ENCODE results near the gene FLT3.
A peak's percentile ranks its signal among the peaks of the same experiment; 100 is the strongest.
"Not testable (repeated sequence)": the region's sequence is repeated elsewhere in the genome, so short reads cannot be mapped to it uniquely, and the experiment has no call there.

Gene FLT3

DNA sequence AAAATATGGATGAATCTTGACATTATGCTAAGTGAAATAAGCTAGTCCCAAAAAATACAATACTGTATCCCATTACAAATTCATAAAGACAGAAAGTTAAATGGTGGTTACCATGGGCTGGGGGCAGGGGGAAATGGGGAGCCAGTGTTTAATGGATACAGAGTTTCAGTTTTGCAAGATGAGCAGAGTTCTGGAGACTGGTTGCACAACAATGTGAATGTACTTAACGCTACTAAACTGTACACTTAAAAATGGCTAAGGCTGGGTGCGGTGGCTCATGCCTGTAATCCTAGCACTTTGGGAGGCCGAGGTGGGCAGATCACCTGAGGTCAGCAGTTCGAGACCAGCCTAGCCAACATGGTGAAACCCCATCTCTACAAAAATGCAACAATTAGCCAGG is 1.5 kb upstream of the FLT3 start:
- DNase-seq (ENCODE audit: low spot score); FAIRE-seq: not testable (repeated sequence)

DNA sequence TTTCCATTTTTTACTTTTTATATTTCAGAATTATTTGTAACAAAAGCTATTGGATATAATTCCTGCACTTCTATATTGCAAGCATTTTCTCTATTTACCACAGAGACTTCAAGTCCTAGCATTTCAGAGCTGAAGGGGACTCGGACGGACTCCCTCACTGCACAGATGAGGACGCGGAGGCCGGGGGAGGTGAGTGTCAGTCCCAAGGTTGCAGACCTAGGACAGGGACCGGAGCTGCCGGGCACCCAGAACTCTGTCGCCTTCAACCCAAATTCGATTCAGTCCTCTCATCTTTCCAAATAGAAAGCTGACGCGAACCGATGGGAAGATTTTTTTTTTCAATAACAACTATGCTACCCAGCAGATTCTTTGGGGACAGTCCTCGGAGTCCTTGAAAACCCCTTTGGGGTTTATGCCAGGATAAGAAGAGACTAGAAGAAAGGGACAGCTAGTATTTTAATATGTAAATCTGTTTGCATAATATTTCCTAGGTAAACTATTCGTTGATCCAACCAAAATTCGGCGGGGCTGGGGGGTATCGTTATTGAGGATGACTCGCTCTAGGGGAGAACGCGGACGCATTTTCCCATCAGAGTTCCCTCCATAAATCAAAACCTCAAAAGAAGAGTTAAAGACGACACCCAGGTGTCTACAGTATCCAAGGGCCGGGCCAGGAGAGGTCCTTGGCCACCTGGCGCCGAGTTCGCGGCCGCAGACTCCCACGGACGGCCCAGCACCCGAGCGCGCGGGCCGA is 803 bp downstream of the FLT3 start:
- no peak for DNase-seq (ENCODE audit: low spot score)
- FAIRE-seq = no peak

DNA sequence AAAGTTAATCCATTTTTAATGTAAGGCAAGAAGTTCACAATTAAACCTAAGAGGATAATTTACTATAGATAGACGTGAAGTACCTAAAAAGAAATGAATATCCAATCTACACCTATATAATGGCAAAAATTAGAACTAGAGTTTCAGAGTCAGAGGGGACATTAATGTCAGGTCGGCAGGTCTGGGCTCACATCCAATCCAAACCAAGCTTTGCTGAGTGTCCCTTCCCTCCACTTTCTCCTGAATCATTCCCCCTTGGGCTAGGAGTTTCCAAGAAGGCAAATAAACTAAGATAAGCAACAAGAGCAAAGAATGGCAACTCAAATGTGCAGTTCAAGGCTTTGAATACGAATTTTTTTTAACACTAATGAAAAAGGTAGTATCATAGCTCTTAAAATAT is 2.9 kb downstream of the FLT3 start:
- DNase-seq (ENCODE audit: low spot score) (no peak), FAIRE-seq (no peak)

DNA sequence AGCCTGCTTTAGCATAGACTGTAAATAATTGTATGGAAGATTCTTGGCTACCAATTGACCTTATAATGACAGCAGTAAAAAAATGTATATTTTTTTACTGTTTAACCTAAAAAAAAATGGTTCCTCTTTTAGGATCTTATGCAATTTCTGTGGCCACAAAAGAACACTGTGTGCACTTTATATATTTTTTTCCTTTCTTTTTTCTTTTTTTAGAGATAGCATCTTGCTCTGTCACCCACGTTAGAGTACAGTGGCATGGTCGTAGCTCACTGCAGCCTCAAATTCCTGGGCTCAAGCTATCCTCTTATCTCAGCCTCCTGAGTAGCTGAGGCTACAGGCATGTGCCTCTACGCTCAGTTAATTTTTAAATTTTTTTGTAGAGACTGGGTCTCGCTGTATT is 6.1 kb downstream of the FLT3 start:
- DNase-seq (ENCODE audit: low spot score) = no peak
- no peak for FAIRE-seq

DNA sequence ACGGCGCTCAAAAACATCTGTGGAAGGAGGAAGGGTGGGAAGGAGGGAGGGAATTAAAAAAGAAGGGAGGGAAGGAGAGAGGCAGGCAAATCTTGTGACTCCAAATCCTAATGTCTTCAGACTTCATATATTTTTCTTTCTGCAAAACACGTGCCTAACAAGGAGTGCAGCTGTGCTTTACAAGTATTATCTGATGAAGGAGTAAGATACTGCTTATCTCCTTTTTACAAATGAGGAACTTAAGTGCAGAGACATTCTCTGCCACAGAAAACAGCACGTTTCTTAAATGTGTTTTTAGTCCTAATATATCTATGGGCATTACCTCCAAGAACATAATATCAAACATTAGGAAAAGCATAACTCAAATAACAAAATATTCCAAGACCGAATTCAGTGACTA is 6.5 kb downstream of the FLT3 start:
- no peak for FAIRE-seq
- no peak for DNase-seq (ENCODE audit: low spot score)

DNA sequence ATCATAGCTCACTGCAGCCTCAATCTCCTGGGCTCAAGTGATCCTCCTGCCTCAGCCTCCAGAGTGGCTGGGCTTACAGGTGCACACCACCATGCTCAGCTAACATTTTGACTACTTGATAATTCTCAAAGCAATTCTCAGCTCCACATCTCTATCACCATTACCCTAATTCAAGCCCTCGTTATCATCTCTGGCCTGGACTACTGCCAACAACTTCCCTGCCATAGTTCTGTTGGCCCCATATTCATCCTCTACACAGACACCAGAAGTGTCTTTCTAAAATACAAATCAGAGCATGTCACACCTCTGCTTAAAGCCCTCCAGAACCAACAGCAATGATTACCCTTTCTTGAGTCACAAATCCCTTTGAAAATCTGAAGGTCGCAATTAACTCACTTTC is 7.9 kb downstream of the FLT3 start:
- no peak for FAIRE-seq
- DNase-seq (ENCODE audit: low spot score) = no peak

DNA sequence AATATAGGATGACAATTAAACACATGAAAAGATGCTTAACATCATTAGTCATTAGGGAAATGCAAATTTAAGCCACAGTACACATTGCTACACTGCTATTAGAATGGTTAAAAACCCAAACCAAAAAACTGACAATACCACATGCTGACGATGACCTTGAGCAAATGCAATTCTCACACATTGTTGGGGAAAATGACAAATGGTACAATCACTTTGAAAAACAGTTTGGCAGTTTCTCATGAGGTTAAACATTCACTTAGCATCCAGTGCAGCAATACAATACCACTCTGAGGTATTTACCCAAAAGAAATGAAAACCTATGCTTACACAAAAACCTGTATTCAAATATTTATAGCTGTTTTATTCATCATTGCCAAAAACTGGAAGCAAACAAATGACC is 11.3 kb downstream of the FLT3 start:
- DNase-seq (ENCODE audit: low spot score) (no peak), FAIRE-seq (no peak)

DNA sequence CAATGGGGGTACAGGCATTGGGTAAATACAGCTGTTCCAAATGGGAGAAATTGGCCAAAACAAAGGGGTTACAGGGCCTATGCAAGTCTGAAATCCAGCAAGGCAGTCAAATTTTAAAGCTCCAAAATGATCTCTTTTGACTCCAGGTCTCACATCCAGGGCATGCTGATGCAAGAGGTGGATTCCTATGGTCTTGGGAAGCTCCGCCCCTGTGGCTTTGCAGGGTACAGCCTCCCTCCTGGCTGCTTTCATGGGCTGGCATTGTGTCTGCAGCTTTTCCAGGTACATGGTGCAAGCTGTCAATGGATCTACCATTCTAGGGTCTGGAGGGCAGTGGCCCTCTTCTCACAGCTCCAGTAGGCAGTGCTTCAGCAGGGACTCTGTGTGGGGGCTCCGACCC is 22.6 kb downstream of the FLT3 start:
- FAIRE-seq; DNase-seq (ENCODE audit: low spot score): not testable (repeated sequence)

DNA sequence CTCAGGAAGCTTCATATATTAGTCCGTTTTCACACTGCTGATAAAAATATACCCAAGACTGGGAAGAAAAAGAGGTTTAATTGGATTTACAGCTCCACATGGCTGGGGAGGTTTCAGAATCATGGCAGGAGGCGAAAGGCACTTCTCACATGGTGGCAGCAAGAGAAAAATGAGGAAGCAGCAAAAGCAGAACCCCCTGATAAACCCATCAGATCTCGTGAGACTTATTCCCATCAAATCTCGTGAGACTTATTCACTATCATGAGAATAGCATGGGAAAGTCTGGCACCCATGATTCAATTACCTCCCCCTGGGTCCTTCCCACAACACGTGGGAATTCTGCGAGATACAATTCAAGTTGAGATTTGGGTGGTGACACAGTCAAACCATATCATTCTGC is 23.1 kb downstream of the FLT3 start:
- DNase-seq (ENCODE audit: low spot score) = no peak
- no peak for FAIRE-seq

DNA sequence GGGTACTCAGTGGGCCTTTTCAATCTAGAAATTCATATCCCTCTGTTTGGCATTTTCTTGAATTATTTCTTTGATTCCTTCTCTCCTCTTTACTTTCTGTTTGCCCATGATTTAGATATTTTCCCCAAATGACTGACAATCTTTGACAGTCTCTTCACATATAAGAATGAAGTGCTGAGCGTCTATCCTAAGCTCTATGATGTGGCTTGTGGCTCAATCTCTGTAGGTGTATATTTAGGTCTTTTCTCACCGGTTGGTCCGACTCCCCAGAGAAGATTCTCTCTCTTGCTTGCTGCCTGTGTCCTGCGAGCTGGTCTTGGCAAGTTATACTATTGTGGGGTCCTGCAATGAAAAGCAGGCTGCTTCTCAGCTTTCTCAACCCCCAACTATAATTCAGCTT is 29.0 kb downstream of the FLT3 start:
- DNase-seq (ENCODE audit: low spot score) (no peak), FAIRE-seq (no peak)

DNA sequence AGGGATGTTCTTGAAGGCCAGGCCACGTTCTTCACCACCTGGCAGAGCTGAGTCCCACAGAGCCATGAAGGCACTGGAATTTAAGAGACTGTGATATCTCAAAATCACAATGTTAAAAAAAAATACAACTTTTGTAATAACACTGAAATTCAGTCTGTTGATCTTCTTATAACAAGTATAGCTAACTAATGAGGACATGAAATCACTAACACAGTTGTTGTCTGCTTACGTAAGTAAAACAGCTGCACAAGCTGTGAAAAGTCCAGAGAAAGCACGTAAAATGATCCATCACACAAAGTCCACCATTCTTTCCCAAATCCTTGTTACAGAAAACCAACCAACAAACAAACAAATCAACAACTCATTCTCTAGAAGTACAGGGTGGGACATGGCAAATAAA is 32.9 kb downstream of the FLT3 start:
- DNase-seq (ENCODE audit: low spot score) = no peak
- no peak for FAIRE-seq

DNA sequence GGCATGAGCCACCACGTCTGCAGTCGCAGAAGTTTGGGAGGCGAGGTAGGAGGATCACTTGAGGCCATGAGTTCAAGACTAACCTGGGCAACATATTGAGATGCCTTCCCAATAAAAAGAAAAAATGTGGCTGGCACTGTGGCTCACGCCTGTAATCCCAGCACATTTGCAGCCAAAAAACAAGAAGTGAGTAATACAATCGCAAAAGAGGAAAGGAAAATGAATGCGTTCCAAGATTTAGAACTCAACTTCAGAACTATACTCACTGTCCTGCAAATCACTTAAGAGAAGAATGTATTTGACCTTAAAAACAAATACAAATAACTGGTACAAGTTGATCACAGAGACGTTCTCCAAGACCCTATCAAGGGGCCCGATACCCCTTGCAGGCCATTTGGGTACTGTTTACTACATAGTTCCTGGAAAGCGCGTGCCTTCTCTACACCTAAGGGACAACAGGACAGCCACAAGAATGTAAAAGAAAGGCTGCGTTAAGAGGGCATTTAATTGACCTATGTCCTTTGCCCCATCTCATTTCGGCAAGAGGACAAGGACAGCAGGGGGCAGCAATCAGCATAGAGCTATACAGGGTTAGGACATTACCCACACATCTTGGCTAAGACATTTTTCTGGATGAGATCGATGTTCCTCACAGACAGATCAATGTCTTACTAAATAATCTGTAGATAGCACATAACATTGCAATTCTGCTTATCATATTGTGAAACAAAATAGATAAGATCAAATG is 41.3 kb downstream of the FLT3 start:
- DNase-seq (ENCODE audit: low spot score) (no peak), FAIRE-seq (no peak)

DNA sequence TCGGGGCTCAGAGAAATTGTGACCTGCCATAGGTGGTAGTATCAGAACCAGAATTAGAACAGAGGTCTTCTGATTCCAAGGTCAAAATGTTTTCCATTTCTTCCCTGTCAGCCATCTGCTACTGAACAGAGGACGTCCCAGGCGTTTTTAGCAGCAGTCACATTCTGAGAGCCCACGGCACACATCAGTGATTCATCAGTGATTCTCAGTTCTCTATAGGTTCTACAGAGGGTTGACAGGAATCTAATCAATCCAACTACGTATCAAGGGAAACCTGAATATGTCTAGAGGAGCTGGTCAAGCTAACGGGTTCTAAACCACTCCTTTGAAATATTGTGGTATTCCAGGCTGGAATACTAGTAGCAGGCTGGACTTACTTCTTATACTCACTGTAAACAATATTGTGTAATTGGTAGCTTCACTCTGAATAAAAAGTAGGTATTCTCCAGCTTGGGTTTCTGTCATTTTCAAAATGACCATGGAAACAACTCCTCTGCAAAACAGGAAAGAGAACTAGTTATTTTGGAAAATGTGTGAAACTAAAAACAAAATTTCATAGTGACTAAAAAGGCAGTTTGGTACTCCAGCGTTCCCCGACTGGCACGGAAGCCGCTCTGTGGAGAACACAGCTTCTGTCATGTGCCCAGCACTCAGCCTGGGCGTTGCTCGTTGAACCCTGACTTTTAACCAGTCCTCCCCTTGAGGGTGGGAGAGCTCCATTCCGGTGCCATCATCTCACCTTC is 43.2 kb downstream of the FLT3 start:
- DNase-seq (ENCODE audit: low spot score) = no peak
- no peak for FAIRE-seq

DNA sequence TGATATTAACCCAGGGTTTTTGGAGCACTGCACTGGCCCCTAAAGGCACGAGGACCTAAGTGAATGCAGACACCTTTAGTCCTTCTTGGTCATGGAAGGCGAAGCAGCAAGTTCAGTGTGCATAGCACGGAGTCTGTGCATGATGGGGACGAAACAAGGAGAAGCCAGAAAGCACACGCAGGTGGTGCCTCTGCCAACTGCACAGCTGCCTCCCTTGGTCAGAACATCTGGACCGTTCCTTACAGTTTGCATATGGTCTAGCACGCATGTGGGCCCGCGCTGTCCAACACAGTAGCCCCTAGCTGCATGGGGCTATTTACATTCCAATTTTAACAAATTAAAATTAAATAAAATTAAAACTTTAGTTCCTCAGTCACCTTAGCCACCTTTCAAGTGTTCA is 44.0 kb downstream of the FLT3 start:
- DNase-seq (ENCODE audit: low spot score) (no peak), FAIRE-seq (no peak)

DNA sequence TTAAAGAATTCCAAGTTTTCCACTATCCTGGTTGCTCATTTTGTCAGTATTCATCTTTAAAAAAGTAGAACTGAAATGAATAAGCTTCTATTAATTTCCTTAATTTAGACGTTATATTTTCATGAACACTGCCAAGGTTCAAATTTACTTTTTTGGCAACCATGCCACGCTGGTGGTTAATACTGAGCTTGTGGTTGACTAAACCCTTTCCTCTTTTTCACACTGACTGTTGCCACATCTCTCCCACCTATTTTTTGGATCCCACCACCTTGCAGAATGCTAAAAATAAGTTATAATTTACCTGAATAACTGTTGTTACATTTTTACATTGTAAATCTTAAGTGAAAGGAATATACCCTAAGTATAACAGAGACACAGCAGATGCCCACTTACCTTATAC is 45.0 kb downstream of the FLT3 start:
- FAIRE-seq = no peak

DNA sequence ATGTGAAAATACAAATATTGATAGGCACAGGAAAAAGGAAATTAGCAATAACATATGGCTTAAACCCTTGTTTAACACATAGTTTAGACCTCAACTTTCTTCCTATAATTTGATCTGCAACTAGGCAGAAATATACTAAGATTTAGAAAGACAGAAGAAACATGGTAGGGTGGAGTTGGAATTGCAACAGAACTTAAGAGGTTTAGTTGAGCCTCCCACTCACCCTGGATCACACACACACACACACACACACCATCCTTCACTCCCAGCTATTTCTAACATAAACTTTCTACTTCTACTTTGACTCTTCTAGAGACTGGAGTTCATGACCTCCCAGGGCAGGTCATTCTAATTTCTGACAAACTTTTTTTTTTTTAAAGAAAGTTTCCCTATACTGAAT is 47.4 kb downstream of the FLT3 start:
- FAIRE-seq = no peak
- DNase-seq (ENCODE audit: low spot score) = no peak

More for the DNA sequence above, 45.0 kb downstream of the FLT3 start:
- DNase-seq (ENCODE audit: low spot score) = no peak

DNA sequence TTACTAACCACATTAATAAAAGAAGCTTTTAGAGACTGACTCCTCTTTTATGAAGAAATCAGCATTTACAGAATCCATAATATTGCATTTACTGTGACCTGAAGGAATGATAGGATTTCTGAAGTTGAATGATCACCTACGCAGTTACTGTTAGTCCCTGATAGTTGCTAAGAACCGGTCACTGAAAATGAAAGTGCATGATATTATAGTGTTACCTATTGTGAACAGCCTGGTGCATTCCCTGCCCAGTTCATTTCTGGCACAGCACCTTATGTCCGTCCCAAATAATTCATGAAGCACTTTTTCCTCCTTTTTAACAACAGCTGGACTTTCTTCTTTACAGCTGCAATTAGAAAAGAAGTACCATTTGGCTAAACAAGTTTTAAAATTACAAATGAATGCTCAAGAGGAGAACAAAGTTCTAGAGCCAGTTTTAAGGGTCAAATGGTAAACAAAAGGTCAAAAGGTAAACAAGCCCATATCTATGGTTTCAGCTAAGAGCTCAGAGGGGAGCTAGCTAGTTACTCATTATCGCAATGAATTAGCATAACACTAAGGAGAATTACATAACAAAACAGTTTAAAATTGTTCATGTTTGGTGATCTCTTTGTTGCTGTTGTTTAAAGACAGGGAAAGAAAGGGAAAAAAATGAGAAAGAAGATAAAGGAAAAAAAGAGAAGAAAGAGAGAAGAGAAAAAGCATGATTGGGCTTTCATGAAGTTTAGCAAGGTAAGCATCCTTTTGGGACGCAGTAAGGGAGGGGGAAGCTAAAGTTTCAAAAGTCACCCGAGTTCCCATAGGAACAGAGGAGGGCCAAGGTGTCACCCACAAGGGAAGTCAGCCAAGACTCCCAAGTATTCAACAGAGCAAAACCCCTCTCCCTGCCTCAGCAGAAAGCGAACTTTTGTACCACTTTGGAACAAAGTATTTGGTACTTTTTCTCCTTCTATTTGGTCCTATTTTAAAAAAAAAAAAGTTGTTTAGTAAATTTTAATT is 50.2 kb downstream of the FLT3 start:
- DNase-seq (ENCODE audit: low spot score) = no peak
- no peak for FAIRE-seq

DNA sequence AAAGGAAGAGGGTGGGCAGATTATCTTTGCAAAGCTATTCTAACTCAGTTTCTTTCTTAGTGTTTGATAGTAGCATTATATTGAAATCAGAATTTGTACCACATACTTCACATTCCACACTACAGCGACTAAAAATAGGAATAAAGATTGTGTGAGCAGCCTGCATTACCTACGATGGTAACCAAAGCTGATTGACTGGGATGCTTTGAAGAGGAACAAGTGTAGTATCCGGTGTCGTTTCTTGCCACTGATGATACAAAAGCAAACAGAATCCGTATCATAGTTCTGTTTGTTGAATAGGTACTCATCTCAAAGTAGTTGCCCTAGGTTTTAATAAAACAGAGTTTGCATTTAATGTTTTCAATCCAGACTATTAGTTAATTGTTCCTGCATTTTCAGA is 51.2 kb downstream of the FLT3 start:
- FAIRE-seq (no peak), DNase-seq (ENCODE audit: low spot score) (no peak)

DNA sequence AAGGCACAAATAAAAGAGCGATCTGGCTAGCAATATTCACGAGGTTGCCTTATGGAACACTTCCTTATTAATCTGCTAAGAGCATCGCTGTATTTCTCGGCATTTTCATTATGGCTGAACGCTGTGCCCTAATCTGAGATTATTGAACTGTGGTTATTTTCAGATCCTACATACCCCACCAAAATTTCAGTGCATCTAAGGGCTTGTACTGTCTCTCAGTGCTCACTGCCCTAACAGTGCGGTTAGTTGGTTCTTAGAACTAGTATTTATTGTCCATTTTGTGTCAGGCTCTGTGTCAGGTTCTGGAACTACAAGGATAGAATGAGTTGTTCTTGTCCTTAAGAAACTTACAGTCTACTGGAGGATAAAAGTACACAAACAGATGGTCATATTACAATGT is 51.6 kb downstream of the FLT3 start:
- FAIRE-seq (no peak), DNase-seq (ENCODE audit: low spot score) (no peak)

DNA sequence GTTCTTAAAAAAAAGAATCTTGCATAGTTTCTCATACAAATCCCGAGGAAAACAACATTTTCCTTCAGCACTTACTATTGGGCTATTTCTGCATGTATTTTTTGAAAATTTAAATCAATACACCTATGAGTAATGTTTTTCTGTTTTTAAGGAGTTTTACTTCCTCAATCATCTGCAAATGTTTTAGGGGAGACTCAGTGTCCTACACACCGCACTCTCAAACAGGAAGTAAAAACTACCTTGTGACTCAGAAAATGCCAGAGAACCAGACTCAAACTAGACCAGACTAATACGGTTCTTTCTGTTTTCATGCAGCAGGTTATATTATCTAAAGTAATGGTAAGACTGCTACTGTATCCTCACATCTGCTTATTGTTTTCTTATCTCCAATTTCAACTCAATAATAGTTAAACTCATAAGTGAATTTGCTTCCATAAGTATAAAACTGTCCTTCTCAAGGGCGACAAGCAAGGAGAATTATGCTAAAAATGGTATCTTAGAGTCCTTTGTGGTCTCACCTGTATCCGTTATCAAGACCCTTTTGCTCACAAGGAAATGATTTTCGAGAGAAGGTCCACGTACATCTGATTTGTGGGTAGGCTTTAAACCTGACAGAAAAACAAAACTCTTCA is 52.5 kb downstream of the FLT3 start:
- FAIRE-seq = no peak
- DNase-seq (ENCODE audit: low spot score) = no peak

DNA sequence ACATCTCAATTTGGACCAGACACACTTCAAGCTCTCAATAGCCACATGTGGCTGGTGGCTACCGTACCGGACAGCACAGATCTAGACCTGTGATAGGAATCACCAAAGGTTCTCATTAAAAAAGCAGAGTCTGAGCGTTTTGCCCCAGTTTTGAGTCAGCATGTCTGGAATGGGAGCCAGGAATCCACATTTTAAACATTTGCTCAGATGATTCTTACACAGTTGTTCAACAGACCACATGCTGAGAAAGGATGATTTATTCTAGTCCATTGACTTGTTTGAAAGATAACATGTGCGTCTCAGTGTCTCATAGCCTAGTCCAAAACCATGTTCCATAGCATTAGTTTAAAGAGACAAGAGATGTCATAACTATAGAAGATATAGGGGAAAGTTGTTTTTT is 53.4 kb downstream of the FLT3 start:
- peak; percentile 8 for DNase-seq (ENCODE audit: low spot score)

More for the DNA sequence above, 53.4 kb downstream of the FLT3 start:
- FAIRE-seq = no peak

Data from RCC 7860 (cell line).